ENCODE results near the gene PWWP2A.

Gene PWWP2A

DNA sequence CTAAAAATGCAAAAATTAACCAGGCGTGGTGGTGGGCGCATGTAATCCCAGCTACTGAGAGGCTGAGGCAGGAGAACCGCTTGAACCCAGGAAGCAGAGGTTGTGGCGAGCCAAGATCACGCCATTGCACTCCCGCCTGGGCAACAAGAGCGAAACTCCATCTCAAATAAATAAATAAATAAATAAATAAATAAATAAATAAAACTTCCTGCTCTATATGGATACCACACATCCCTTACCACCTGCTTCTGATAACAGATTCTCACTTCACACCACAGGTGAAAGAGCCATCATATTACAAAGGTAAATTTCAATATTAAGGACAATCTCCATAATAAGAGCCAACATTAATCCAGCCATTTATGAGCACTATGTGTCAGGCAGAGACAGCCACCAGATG, 9.4 kb upstream of the PWWP2A start:
- TF ChIP-seq, protein P1, sequence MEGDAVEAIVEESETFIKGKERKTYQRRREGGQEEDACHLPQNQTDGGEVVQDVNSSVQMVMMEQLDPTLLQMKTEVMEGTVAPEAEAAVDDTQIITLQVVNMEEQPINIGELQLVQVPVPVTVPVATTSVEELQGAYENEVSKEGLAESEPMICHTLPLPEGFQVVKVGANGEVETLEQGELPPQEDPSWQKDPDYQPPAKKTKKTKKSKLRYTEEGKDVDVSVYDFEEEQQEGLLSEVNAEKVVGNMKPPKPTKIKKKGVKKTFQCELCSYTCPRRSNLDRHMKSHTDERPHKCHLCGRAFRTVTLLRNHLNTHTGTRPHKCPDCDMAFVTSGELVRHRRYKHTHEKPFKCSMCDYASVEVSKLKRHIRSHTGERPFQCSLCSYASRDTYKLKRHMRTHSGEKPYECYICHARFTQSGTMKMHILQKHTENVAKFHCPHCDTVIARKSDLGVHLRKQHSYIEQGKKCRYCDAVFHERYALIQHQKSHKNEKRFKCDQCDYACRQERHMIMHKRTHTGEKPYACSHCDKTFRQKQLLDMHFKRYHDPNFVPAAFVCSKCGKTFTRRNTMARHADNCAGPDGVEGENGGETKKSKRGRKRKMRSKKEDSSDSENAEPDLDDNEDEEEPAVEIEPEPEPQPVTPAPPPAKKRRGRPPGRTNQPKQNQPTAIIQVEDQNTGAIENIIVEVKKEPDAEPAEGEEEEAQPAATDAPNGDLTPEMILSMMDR (conservative IDR thresholded peaks at IDR 0.05; ENCODE audit: low read length), result no peak
- DNase-seq (ENCODE audit: low read depth), result no peak
- no peak overlapping the region for H3K4me3 ChIP-seq (ENCODE audit: low read length)

DNA sequence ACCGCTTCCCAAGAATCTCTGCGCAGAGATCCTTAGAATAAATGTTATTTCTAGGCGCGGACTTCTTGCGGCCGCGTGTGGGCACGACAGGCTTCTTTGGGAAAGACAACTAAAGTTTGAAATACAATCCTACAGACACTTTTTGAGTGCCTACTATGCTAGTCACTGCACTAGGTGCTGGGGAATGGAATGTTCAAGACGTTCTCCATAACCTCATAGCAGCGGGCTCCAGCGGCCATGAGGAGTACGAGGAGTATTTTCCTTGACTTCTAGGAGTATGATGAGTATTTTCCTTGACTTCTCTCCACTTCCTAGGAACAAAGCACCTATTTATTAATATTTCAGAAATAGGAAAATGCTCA, 636 bp upstream of the PWWP2A start:
- DNase-seq (ENCODE audit: low read depth), result no peak
- H3K4me3 ChIP-seq (ENCODE audit: low read length), result no peak overlapping the region
- TF ChIP-seq, protein P1 (conservative IDR thresholded peaks at IDR 0.05; ENCODE audit: low read length), result peak; percentile 32

DNA sequence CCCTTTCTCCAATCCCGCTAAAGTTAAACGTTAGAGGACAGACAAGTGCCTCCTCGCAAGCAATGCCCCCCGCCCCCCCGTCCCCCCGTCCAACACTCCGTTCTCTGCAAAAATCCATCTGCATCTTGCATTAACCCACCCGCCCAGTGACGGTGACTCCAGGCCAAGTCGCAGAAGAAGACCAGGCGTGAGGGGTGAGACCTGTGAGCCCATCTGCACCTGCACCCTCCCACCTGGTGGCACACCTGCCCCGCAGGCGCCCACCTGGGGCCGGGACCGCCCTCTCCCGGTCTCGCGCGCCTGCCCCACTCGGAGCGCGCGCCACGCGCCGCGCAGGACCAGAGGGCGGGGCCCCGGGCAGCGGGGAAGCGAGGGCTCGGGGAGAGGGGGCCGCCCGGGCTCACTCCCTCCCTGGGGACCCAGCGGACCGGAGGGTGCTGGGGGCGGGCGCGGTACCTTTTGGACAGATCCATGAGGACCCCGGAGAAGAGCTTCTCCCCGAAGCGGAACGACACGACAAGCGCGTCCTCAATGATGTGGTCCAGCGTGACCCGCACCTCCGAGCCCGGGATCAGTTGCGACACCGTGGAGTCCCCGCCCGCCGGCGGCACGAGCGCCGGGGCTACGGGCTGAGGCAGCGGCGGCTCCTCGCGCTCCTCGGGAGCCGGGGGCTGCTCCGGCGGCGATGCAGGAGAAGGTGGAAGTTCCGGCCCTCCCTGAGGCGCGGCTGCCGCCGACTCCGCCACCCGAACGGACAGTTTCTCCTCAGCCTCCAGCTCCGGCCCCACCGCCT, 705 bp downstream of the PWWP2A start:
- no peak for DNase-seq (ENCODE audit: low read depth)
- TF ChIP-seq, protein P1 (conservative IDR thresholded peaks at IDR 0.05; ENCODE audit: low read length), result no peak
- peak overlapping the region; percentile 81 for H3K4me3 ChIP-seq (ENCODE audit: low read length)

DNA sequence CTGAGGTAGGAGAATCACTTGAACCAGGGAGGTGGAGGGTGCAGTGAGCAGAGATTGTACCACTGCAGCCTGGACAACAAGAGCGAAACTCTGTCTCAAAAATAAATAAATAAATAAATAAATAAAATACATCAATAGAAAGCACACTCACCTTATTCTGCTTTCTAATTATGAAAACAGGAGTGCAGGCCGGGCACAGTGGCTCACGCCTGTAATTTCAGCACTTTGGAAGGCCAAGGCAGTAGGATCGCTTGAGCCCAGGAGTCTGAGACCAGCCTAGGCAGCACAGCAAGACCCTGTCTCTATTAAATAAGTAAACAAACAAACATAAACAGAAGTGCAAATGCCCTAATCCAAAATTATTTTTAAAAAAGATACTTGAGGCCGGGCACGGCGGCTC, 2.3 kb downstream of the PWWP2A start:
- DNase-seq (ENCODE audit: low read depth), result no peak
- TF ChIP-seq, protein P1 (conservative IDR thresholded peaks at IDR 0.05; ENCODE audit: low read length), result no peak
- no peak overlapping the region for H3K4me3 ChIP-seq (ENCODE audit: low read length)

DNA sequence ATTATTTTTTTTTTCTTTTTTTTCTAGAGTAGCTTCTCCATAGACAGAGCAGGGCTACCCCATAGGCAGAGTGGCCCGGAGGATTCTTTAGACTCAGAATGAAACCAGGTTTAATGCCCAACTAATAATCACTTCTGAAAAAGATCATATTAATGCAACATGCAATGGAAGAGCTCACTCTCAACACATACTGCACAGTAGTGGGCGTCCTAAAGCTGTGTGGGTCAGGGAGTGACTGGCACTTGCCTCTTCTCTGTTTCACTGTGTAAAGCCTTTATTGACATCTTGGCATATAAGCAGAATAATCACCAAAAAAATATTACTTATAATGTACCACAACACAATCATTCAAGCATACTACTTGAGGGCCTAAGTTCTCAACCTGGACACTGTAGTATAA, 11.1 kb downstream of the PWWP2A start:
- H3K4me3 ChIP-seq (ENCODE audit: low read length), result no peak overlapping the region
- DNase-seq (ENCODE audit: low read depth), result no peak
- TF ChIP-seq, protein P1 (conservative IDR thresholded peaks at IDR 0.05; ENCODE audit: low read length), result no peak

DNA sequence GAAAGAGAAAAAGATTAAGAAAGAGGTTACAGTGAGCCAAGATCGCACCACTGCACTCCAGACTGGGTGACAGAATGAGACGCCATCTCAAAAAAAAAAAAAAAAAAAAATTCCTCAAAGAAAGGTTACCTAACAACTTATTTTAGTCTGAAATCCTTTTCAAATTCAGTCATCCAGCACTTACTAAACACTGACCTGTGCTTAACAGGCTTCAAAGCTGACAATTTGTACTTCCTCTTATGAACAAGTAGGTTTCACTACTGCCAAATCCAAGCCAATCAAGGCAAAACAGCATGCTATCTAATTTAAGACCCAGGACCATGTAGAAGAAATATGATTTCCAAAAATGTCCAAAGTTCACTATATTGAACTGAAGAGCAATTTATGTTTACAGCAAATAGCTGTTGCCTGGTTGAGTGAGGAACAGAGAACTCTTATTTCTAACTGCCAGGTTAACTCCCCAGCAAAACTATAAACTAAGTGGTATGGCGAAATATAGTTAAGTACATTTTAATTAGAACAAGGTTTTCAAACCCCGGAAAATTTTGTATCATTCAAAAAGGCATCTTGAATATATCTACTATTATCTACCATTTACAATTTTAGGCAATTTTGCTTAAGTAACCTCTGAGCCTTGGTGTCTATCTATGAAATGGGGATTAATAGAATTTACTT, 13.4 kb downstream of the PWWP2A start:
- TF ChIP-seq, protein P1 (conservative IDR thresholded peaks at IDR 0.05; ENCODE audit: low read length), result no peak
- peak; percentile 18 for DNase-seq (ENCODE audit: low read depth)
- H3K4me3 ChIP-seq (ENCODE audit: low read length), result no peak overlapping the region

DNA sequence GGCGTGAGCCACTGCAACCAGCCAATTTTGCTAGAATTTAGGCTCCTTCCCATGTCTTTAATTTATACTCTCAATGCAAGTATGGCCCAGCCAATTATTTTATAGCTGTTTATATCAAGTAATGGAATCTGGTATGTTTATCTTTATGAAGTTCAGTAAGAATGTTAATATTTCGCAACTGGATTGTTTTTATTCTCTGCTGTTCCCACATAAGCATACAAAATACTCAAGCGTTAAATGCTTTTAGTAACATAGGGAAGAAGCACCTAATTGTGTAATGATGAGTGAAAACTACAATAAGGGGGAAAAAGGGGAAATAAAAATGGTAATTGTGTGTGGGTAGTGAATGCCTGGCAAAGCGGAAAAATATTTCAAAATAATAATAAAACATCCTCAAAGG, 21.3 kb downstream of the PWWP2A start:
- TF ChIP-seq, protein P1 (conservative IDR thresholded peaks at IDR 0.05; ENCODE audit: low read length), result no peak
- H3K4me3 ChIP-seq (ENCODE audit: low read length), result no peak overlapping the region
- peak; percentile 57 for DNase-seq (ENCODE audit: low read depth)

Measured in AG10803 (cell line).